ENCODE data around the gene GGCT. TPM values are rescaled to one million over a fixed set of nuclear protein-coding genes. Genes with fewer than 3 reads are reported as not detected.

GGCT gene, protein sequence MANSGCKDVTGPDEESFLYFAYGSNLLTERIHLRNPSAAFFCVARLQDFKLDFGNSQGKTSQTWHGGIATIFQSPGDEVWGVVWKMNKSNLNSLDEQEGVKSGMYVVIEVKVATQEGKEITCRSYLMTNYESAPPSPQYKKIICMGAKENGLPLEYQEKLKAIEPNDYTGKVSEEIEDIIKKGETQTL
- total RNA-seq = 10 to 100 TPM; 18.6 to 62.6 (median 34.8) TPM
- polyA plus RNA-seq = 10 to 100 TPM; 58.3 to 67.8 (median 58.5) TPM
- long read RNA-seq, donor 1, transcript GGCT-202 (4 exons, 1,173 nt) = major isoform, 7 of 9 reads
- long read RNA-seq, donor 1, partial matches to known transcripts = 0 of 9 reads
- long read RNA-seq, donor 1, other reads (novel, unspliced or antisense) = 0 of 9 reads
- long read RNA-seq, donor 2, transcript GGCT-202 (4 exons, 1,173 nt) = major isoform, 5 of 5 reads
- long read RNA-seq, donor 2, partial matches to known transcripts = 0 of 5 reads
- long read RNA-seq, donor 2, other reads (novel, unspliced or antisense) = 0 of 5 reads
- long read RNA-seq, donor 3, partial matches to known transcripts = 0 of 3 reads
- long read RNA-seq, donor 3, other reads (novel, unspliced or antisense) = 0 of 3 reads
- long read RNA-seq, donor 4, transcript GGCT-202 (4 exons, 1,173 nt) = major isoform, 36 of 51 reads
- long read RNA-seq, donor 4, transcript GGCT-207 (3 exons, 1,012 nt) = minor isoform, 8 of 51 reads
- long read RNA-seq, donor 4, partial matches to known transcripts = 7 of 51 reads
- long read RNA-seq, donor 4, other reads (novel, unspliced or antisense) = 0 of 51 reads
- long read RNA-seq, donor 5, transcript GGCT-202 (4 exons, 1,173 nt) = major isoform, 26 of 39 reads
- long read RNA-seq, donor 5, transcript GGCT-207 (3 exons, 1,012 nt) = minor isoform, 11 of 39 reads
- long read RNA-seq, donor 5, partial matches to known transcripts = 0 of 39 reads
- long read RNA-seq, donor 5, other reads (novel, unspliced or antisense) = 1 of 39 reads
- long read RNA-seq, donor 6, transcript GGCT-202 (4 exons, 1,173 nt) = major isoform, 21 of 27 reads
- long read RNA-seq, donor 6, partial matches to known transcripts = 1 of 27 reads
- long read RNA-seq, donor 6, other reads (novel, unspliced or antisense) = 0 of 27 reads
- long read RNA-seq, donor 7, partial matches to known transcripts = 0 of 2 reads
- long read RNA-seq, donor 7, other reads (novel, unspliced or antisense) = 0 of 2 reads
- long read RNA-seq, donor 8, transcript GGCT-202 (4 exons, 1,173 nt) = major isoform, 5 of 9 reads
- long read RNA-seq, donor 8, partial matches to known transcripts = 0 of 9 reads
- long read RNA-seq, donor 8, other reads (novel, unspliced or antisense) = 0 of 9 reads
- long read RNA-seq, donor 9, partial matches to known transcripts = 0 of 1 reads
- long read RNA-seq, donor 9, other reads (novel, unspliced or antisense) = 0 of 1 reads
- long read RNA-seq, donor 10, partial matches to known transcripts = 0 of 3 reads
- long read RNA-seq, donor 10, other reads (novel, unspliced or antisense) = 0 of 3 reads

DNA sequence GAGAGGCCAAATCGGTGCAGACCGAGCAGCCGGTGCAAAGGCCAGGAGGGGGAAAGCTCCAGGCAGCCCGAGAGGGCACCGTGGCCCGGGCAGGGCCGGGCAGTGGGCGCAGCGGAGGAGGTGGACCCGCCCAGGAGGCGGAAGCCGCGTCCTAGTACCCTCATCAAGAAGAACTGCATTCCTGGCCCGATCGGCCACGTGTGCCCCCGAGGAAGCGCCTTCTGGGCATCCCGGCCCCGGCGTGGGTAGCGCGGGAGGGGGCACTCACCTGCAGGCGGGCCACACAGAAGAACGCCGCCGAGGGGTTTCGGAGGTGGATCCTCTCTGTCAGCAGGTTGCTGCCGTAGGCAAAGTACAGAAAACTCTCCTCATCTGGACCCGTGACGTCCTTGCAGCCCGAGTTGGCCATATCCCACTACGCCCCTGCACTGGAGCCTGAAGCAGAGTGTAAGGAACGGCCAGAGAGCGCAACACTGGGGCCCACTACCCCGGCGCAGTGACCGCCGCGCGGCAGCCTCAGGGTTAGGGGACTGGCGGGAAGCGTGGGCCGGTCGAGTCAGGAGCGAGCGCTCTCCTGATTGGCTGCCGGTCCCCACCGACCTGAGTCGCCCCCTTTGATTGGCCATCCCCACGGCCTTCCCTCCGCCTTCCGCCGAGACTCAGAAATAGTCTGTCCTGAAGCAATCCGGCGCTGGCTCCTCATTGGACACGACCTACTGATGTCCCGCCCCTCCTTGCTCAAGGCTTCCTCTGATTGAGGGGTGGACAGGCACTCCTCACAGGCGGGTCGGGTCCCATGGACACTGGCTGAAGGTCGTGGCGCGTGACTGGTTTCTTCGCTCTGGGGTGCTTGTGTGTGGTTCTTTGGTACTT is at the start of gene GGCT:
TSS of gene GGCT (minus strand) at position 529 of the 873 bp plus-strand sequence. CDS start at position 409, 120 bp downstream.
- peak; percentile 98 to 100 (median 99) for DNase-seq
- TF ChIP-seq, protein P1, sequence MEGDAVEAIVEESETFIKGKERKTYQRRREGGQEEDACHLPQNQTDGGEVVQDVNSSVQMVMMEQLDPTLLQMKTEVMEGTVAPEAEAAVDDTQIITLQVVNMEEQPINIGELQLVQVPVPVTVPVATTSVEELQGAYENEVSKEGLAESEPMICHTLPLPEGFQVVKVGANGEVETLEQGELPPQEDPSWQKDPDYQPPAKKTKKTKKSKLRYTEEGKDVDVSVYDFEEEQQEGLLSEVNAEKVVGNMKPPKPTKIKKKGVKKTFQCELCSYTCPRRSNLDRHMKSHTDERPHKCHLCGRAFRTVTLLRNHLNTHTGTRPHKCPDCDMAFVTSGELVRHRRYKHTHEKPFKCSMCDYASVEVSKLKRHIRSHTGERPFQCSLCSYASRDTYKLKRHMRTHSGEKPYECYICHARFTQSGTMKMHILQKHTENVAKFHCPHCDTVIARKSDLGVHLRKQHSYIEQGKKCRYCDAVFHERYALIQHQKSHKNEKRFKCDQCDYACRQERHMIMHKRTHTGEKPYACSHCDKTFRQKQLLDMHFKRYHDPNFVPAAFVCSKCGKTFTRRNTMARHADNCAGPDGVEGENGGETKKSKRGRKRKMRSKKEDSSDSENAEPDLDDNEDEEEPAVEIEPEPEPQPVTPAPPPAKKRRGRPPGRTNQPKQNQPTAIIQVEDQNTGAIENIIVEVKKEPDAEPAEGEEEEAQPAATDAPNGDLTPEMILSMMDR (IDR thresholded peaks at IDR 0.05) = no peak
- peak; percentile 38 to 76 for TF ChIP-seq POLR2A (IDR thresholded peaks at IDR 0.05)
- no peaks in the 10 kb centered on the region for H3K9me3 ChIP-seq (replicated peaks in 1 of 3)
- H3K27ac ChIP-seq = peak within 1 kb of the TSS; percentile 55 to 90 (median 70)
- H3K36me3 ChIP-seq (replicated peaks in 1 of 2) = no peaks in the 10 kb centered on the region
- 0 to 1% (median 0%) methylated on average over 11 to 64 of the region's 64 CpGs for WGBS, 4 donors
- H3K4me3 ChIP-seq = peak within 1 kb of the TSS; percentile 94 to 99 (median 96)
- H3K4me1 ChIP-seq (replicated peaks in 1 of 2) = peaks cover 0 to 35% of the 10 kb centered on the region in 2 donors
- intact Hi-C loops (cut with DNase I) = loop anchor here in 1 of 2 donors (5.0 kb wide), 1 partner anchor 58 kb away; no protein-coding TSS in a partner anchor
- no peaks in the 10 kb centered on the region for H3K27me3 ChIP-seq

DNA sequence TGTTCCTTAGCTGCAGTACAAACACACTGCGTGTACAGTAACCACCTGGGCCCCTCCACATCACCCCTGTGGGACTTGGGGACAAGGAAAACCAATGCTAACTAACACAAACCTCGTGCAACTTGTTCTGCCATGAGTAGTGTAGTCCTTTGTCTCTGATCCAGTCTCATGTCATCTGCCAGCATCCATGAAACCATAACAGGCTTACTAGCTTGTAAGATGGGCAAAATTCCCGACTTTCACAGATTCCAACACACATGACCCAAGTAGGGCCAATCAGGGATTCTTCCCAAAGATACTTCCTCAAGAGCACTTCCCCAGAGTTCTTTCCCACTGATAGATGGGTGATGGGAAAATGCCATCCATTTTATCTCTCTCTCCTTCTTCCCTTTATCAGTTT is 48.9 kb upstream of the GGCT start:
- intact Hi-C loops (cut with DNase I) = no loop called here
- WGBS, 4 donors = 89 to 93% (median 90%) methylated on average over 3 of the region's 3 CpGs
- Histone ChIP-seq H3K4me1 (replicated peaks in 1 of 2) (peaks cover 11 to 19% of the 10 kb centered on the region in 2 donors), H3K36me3 (replicated peaks in 1 of 2) (no peaks in the 10 kb centered on the region), H3K27ac (no peak overlapping the region), H3K27me3 (no peaks in the 10 kb centered on the region), H3K4me3 (no peak overlapping the region), H3K9me3 (replicated peaks in 1 of 3) (no peaks in the 10 kb centered on the region)
- TF ChIP-seq, protein P1 (IDR thresholded peaks at IDR 0.05) = no peak
- no peak for TF ChIP-seq POLR2A (IDR thresholded peaks at IDR 0.05)
- no peak for DNase-seq

- Histone ChIP-seq H3K4me1 (replicated peaks in 1 of 2) (peaks cover 11 to 19% of the 10 kb centered on the region in 2 donors), H3K9me3 (replicated peaks in 1 of 3) (no peaks in the 10 kb centered on the region), H3K27me3 (no peaks in the 10 kb centered on the region), H3K27ac (no peak overlapping the region), H3K4me3 (no peak overlapping the region), H3K36me3 (replicated peaks in 1 of 2) (no peaks in the 10 kb centered on the region)
- TF ChIP-seq POLR2A (IDR thresholded peaks at IDR 0.05) = no peak
- TF ChIP-seq, protein P1 (IDR thresholded peaks at IDR 0.05) = no peak
- intact Hi-C loops (cut with DNase I) = no loop called here
- DNase-seq = no peak
Measured at GRCh38 chr7:30553141-30553540, 48.5 kb upstream of the GGCT start.

All from adrenal gland (tissue), 19 donors.